DND-41 (cell line): ENCODE measurements around the gene TAF1B.

Experiments used
- ATAC-seq: fragments of 200-7000 bp; cut with Tn5 transposase; 3 replicates; pipeline ENCODE4 v1.9.1; 2021; ENCODE audit warnings: low read depth; ENCODE audit not compliant: insufficient read depth
- DNase-seq: peaks from one replicate; pipeline ENCODE4 v3.0.0-alpha.2; 2020
- H2AFZ ChIP-seq: 2 replicates; pipeline ENCODE4 v1.6.0; 2012; ENCODE audit warnings: low read depth, low read length
- H3K27ac ChIP-seq: 2 replicates; pipeline ENCODE4 v1.5.1; 2012; ENCODE audit warnings: low read length, inconsistent platforms
- H3K27me3 ChIP-seq: fragments of 200-600 bp; sonication (generic); 2 replicates; pipeline ENCODE4 v1.6.0; 2012; ENCODE audit warnings: low read length, mild to moderate bottlenecking, inconsistent platforms; ENCODE audit not compliant: insufficient read depth, poor library complexity
- H3K36me3 ChIP-seq: 2 replicates; pipeline ENCODE4 v1.5.1; 2012; ENCODE audit warnings: low read length, inconsistent platforms; ENCODE audit not compliant: insufficient read depth
- H3K4me1 ChIP-seq: 2 replicates; pipeline ENCODE4 v1.5.1; 2012; ENCODE audit warnings: mild to moderate bottlenecking, low read length; ENCODE audit not compliant: insufficient read depth
- H3K4me2 ChIP-seq: 2 replicates; pipeline ENCODE4 v1.6.0; 2012; ENCODE audit warnings: mild to moderate bottlenecking, moderate library complexity, low read length, inconsistent platforms; ENCODE audit not compliant: insufficient read depth
- H3K4me3 ChIP-seq, 2 experiments: fragments of 200-600 bp in 1 of 2; shearing (Covaris generic) in 1 of 2; 2 replicates each; pipeline ENCODE4 v1.5.1; 2012 to 2016; ENCODE audit warnings: inconsistent platforms in 2 of 2, low read length in 2 of 2, mild to moderate bottlenecking in 2 of 2, low read depth in 1 of 2, moderate library complexity in 1 of 2
- H3K79me2 ChIP-seq: 2 replicates; pipeline ENCODE4 v1.6.0; 2012; ENCODE audit warnings: low read length, inconsistent platforms; ENCODE audit not compliant: insufficient read depth
- H3K9ac ChIP-seq: 2 replicates; pipeline ENCODE4 v1.6.0; 2012; ENCODE audit warnings: low read depth, mild to moderate bottlenecking, inconsistent platforms, low read length, moderate library complexity
- H3K9me3 ChIP-seq: 2 replicates; pipeline ENCODE4 v1.5.1; 2012; ENCODE audit warnings: low read length, moderate library complexity, mild to moderate bottlenecking, inconsistent platforms; ENCODE audit not compliant: insufficient read depth, severe bottlenecking
- H4K20me1 ChIP-seq: 2 replicates; pipeline ENCODE4 v1.6.0; 2012; ENCODE audit warnings: low read length; ENCODE audit not compliant: insufficient read depth
- CTCF ChIP-seq: IDR thresholded peaks from 2 replicates; pipeline ENCODE4 v1.5.1; 2012; ENCODE audit warnings: borderline replicate concordance, low read length, moderate library complexity, mild to moderate bottlenecking; ENCODE audit not compliant: poor library complexity, severe bottlenecking; ENCODE audit errors: extremely low read depth
- EZH2 ChIP-seq: IDR thresholded peaks from 3 replicates; pipeline ENCODE4 v1.6.1; 2012; ENCODE audit warnings: borderline replicate concordance, low read depth, mild to moderate bottlenecking, moderate library complexity, low read length, inconsistent platforms; ENCODE audit not compliant: severe bottlenecking

Gene TAF1B

GRCh38 chr2:9807056-9807455, 36.2 kb upstream of the TAF1B start:
- ATAC-seq: no peak

GRCh38 chr2:9807555-9808305, 35.5 kb upstream of the TAF1B start:
- TF ChIP-seq EZH2 (no peak), CTCF (no peak)
- Histone ChIP-seq H3K4me3 (no peak overlapping the region), H3K79me2 (no peaks in the 10 kb centered on the region), H3K27me3 (peaks cover 5% of the 10 kb centered on the region), H3K27ac (no peak overlapping the region), H3K9ac (no peak overlapping the region), H3K4me1 (no peaks in the 10 kb centered on the region), H3K4me2 (no peak overlapping the region), H4K20me1 (no peaks in the 10 kb centered on the region), H3K9me3 (no peaks in the 10 kb centered on the region), H3K36me3 (no peaks in the 10 kb centered on the region), H2AFZ (no peak overlapping the region)
- no peak for ATAC-seq
- no peak for DNase-seq

More at GRCh38 chr2:9807056-9807455, 36.2 kb upstream of the TAF1B start:
- H2AFZ ChIP-seq: no peak overlapping the region
- H3K4me2 ChIP-seq: no peak overlapping the region
- no peaks in the 10 kb centered on the region for H3K79me2 ChIP-seq
- no peak for TF ChIP-seq CTCF
- TF ChIP-seq EZH2: no peak
- H3K9me3 ChIP-seq: no peaks in the 10 kb centered on the region
- no peak overlapping the region for H3K9ac ChIP-seq
- no peaks in the 10 kb centered on the region for H3K36me3 ChIP-seq
- H3K27ac ChIP-seq: no peak overlapping the region
- no peak for DNase-seq
- no peak overlapping the region for H3K4me3 ChIP-seq
- peaks cover 5% of the 10 kb centered on the region for H3K27me3 ChIP-seq
- no peaks in the 10 kb centered on the region; the same call in 1 of the 2 replicates for H4K20me1 ChIP-seq
- H3K4me1 ChIP-seq: no peaks in the 10 kb centered on the region

- TF ChIP-seq EZH2: no peak
- no peak for TF ChIP-seq CTCF
- no peak overlapping the region for H3K4me2 ChIP-seq
- H3K36me3 ChIP-seq: no peaks in the 10 kb centered on the region
Measured at GRCh38 chr2:9808334-9809063, 34.8 kb upstream of the TAF1B start.

More at GRCh38 chr2:9808334-9809063, 34.8 kb upstream of the TAF1B start:
- Histone ChIP-seq H3K9ac (no peak overlapping the region), H3K27me3 (peaks cover 5% of the 10 kb centered on the region), H3K4me1 (no peaks in the 10 kb centered on the region; the same call in 1 of the 2 replicates), H3K9me3 (no peaks in the 10 kb centered on the region), H3K79me2 (no peaks in the 10 kb centered on the region), H3K4me3 (no peak overlapping the region), H4K20me1 (no peaks in the 10 kb centered on the region), H2AFZ (no peak overlapping the region), H3K27ac (no peak overlapping the region)
- no peak for DNase-seq
- no peak for ATAC-seq
